Calu3 (cell line): ENCODE measurements around the gene NOL3. TPM values are rescaled to one million over a fixed set of nuclear protein-coding genes. Genes with fewer than 3 reads are reported as not detected.

ENCODE experiments used
- BruUV-seq: library from RNA; stranded (reverse); fragments of 400-500 nt; replicated peaks from 2 replicates; lab custom pipeline; 2021; lab: Mats Ljungman, UMichigan
- CTCF ChIA-PET: fragments of 300-600 bp; sonication (Branson Sonifier 250); formaldehyde crosslinking; loops from one replicate; lab custom pipeline; 2022; ENCODE audit warnings: antibody characterized with exemption; lab: Charles Lee
- DNase-seq: peaks from one replicate; pipeline ENCODE4 v3.0.0; 2022
- H3K27ac Mint-ChIP-seq: one replicate; pipeline ENCODE4 v1.8.0; 2022; ENCODE audit warnings: mixed read lengths; ENCODE audit not compliant: unreplicated experiment
- H3K27me3 Mint-ChIP-seq: one replicate; pipeline ENCODE4 v1.8.0; 2022; ENCODE audit warnings: mixed read lengths; ENCODE audit not compliant: unreplicated experiment
- H3K36me3 Mint-ChIP-seq: one replicate; pipeline ENCODE4 v1.8.0; 2022; ENCODE audit warnings: mild to moderate bottlenecking, moderate library complexity, mixed read lengths; ENCODE audit not compliant: insufficient read depth, unreplicated experiment
- H3K4me1 Mint-ChIP-seq: one replicate; pipeline ENCODE4 v1.8.0; 2022; ENCODE audit warnings: mild to moderate bottlenecking, low read depth, mixed read lengths; ENCODE audit not compliant: unreplicated experiment
- H3K4me3 Mint-ChIP-seq: one replicate; pipeline ENCODE4 v1.8.0; 2022; ENCODE audit warnings: mild to moderate bottlenecking, low read depth, moderate library complexity, mixed read lengths; ENCODE audit not compliant: unreplicated experiment
- H3K9me3 Mint-ChIP-seq: one replicate; pipeline ENCODE4 v1.8.0; 2022; ENCODE audit warnings: low read depth, mixed read lengths; ENCODE audit not compliant: unreplicated experiment
- intact Hi-C: fragments of 100-400 bp; cut with micrococcal nuclease; formaldehyde crosslinking; loops from one replicate; pipeline ENCODE4 v1.10.0; 2022; ENCODE audit not compliant: unreplicated experiment
- total RNA-seq: library from RNA; stranded (reverse); gene quantifications from 2 replicates; pipeline ENCODE4 v1.2.3, GENCODE V29; 2022
- TF ChIP-seq, protein P1 (sequence below): fragments of 200-600 bp; IDR thresholded peaks from one replicate; pipeline ENCODE4 v1.8.0; 2022; ENCODE audit warnings: antibody characterized with exemption; ENCODE audit not compliant: unreplicated experiment

NOL3 gene
- total RNA-seq, 1 experiment from 2014 or later = 33.5 TPM

DNA sequence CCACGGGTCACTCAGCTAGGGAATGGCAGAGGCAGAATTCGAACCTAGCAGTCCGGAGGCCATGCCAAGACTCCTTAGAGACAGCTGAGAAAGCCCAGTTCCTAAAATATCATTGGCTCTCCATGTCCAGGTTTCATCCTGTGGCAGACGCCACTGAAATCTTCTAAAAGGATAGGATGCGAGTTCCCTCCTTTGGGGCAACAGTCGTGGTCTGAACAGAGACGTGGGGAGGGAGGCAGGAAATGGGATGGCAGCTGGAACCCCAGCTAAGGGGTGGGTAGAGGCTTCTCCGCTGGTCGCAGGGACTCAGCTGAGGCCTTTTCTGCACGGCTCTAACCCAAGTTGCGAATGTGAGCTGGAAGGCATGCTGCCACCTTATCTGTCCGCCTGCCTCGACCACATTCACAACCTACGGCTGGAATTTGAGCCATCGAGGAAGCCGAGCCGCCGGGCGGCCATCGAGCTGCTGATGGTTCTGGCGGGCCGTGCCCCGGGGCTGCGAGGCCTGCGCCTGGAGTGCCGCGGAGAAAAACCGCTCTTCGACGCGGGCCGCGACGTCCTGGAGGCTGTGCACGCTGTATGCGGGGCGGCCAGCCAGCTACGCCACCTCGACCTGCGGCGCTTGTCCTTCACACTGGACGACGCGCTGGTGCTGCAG lies 7.7 kb upstream of the NOL3 start:
- TF ChIP-seq, protein P1, sequence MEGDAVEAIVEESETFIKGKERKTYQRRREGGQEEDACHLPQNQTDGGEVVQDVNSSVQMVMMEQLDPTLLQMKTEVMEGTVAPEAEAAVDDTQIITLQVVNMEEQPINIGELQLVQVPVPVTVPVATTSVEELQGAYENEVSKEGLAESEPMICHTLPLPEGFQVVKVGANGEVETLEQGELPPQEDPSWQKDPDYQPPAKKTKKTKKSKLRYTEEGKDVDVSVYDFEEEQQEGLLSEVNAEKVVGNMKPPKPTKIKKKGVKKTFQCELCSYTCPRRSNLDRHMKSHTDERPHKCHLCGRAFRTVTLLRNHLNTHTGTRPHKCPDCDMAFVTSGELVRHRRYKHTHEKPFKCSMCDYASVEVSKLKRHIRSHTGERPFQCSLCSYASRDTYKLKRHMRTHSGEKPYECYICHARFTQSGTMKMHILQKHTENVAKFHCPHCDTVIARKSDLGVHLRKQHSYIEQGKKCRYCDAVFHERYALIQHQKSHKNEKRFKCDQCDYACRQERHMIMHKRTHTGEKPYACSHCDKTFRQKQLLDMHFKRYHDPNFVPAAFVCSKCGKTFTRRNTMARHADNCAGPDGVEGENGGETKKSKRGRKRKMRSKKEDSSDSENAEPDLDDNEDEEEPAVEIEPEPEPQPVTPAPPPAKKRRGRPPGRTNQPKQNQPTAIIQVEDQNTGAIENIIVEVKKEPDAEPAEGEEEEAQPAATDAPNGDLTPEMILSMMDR = no peak
- H3K36me3 Mint-ChIP-seq = peaks cover 61% of the 10 kb centered on the region
- H3K27me3 Mint-ChIP-seq = no peaks in the 10 kb centered on the region
- CTCF ChIA-PET = interaction anchor here (0.6 kb wide), 1 partner anchor 414 kb away, joined by 8 read pairs; no protein-coding TSS in a partner anchor
- no TSS peak for BruUV-seq
- no peak overlapping the region for H3K4me3 Mint-ChIP-seq
- H3K27ac Mint-ChIP-seq = no peak overlapping the region
- no peaks in the 10 kb centered on the region for H3K9me3 Mint-ChIP-seq
- DNase-seq = no peak
- H3K4me1 Mint-ChIP-seq = peaks cover 13% of the 10 kb centered on the region
- intact Hi-C loops = loop anchor here (5.0 kb wide), 1 partner anchor 55 kb away; the partner anchor contains the start of gene PHAF1

DNA sequence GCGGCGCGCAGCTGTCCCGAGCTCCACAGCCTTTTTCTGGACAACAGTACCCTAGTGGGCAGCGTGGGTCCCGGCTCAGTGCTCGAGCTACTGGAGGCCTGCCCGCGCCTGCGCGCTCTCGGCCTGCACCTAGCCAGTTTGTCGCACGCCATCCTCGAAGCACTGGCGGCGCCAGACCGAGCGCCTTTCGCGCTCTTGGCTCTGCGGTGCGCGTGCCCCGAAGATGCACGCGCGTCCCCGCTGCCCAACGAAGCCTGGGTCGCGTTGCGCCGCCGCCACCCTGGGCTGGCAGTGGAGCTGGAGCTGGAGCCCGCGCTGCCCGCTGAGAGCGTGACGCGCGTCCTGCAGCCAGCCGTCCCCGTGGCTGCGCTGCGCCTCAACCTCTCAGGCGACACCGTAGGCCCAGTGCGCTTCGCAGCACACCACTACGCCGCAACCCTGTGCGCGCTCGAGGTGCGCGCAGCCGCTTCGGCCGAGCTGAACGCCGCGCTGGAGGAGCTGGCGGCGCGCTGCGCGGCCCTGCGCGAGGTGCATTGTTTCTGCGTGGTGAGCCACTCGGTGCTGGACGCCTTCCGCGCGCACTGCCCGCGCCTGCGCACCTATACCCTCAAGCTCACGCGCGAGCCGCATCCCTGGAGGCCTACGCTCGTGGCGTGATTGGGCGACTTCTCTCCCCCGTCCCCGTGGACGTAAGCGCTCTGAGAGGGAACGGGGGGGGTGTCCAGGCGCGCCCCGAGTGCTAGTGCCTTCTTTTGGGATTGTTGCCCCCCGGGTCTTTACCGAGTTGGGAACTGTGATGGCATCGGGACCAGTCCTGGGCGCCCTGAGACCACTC lies 7.0 kb upstream of the NOL3 start:
- no peak for DNase-seq
- H3K27me3 Mint-ChIP-seq = no peaks in the 10 kb centered on the region
- no peaks in the 10 kb centered on the region for H3K9me3 Mint-ChIP-seq
- CTCF ChIA-PET = interaction anchor here (0.6 kb wide), 1 partner anchor 413 kb away, joined by 8 read pairs; no protein-coding TSS in a partner anchor
- no TSS peak for BruUV-seq
- H3K27ac Mint-ChIP-seq = no peak overlapping the region
- intact Hi-C loops = loop anchor here (5.0 kb wide), 1 partner anchor 56 kb away; the partner anchor contains the start of gene PHAF1
- peaks cover 5% of the 10 kb centered on the region for H3K4me1 Mint-ChIP-seq
- H3K4me3 Mint-ChIP-seq = peak overlapping the region; percentile 28
- TF ChIP-seq, protein P1 = no peak
- peaks cover 54% of the 10 kb centered on the region for H3K36me3 Mint-ChIP-seq

DNA sequence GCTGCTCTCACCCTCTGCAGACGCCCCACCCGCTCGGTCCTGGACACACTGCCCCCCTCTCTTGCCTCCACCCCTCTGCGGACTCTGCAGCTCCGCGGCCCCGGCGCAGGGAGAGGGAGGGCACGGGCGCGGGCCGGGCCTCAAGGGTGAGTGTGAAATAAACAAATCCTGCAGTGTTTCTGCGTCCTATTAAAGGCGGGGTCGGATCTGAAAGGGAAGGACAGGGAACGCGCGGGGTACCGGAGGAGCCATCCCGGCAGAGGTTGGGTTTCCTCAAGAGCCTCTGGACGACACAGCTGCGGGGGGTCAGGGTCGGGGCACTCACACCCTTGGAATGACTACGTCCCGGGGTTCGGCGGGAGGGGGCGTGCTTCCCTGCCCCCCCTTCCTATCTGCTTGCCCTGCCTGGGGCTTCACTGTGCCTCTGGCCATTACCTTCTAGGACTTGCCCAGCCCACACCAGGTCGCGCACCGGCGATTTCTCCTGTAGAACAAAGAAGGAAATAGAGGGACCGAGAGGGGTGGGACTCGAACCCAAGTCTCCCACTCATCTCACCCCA lies 6.3 kb upstream of the NOL3 start:
- H3K27me3 Mint-ChIP-seq = no peaks in the 10 kb centered on the region
- TF ChIP-seq, protein P1 = no peak
- peaks cover 47% of the 10 kb centered on the region for H3K36me3 Mint-ChIP-seq
- H3K4me1 Mint-ChIP-seq = no peaks in the 10 kb centered on the region
- no TSS peak for BruUV-seq
- no peak overlapping the region for H3K27ac Mint-ChIP-seq
- peak overlapping the region; percentile 28 for H3K4me3 Mint-ChIP-seq
- intact Hi-C loops = loop anchor here (5.0 kb wide), 1 partner anchor 57 kb away; the partner anchor contains the start of gene PHAF1
- no peaks in the 10 kb centered on the region for H3K9me3 Mint-ChIP-seq
- CTCF ChIA-PET = no interaction called here
- DNase-seq = no peak

DNA sequence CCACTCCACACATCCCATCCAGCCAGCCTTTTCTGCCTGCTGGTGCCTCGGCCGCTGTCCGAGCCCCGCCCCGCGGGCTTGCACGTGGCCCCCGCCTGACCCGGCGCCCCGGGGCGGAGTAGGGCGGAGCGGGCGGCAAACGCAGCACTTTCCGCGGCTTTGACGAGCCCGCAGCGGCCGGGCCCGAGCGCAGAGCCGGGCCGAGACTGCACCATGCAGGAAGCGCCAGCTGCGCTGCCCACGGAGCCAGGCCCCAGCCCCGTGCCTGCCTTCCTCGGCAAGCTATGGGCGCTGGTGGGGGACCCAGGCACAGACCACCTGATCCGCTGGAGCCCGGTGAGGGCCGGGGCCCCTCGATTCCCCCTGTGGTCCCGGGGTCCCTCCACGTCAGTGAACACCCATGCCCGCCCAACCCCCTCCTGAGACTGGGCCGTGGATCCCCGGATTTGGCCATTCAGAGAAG lies 5.7 kb upstream of the NOL3 start, which contains the start of gene HSF4:
Gene HSF4 (plus strand): TSS at position 147 of the 463 bp plus-strand sequence. CDS start 67 bp downstream, at position 214.
- peaks cover under 1% of the 10 kb centered on the region for H3K4me1 Mint-ChIP-seq
- TF ChIP-seq, protein P1 = no peak
- H3K36me3 Mint-ChIP-seq = peaks cover 43% of the 10 kb centered on the region
- CTCF ChIA-PET = no interaction called here
- intact Hi-C loops = loop anchor here (5.0 kb wide), 1 partner anchor 57 kb away; the partner anchor contains the start of gene PHAF1
- BruUV-seq = no TSS peak
- DNase-seq = no peak
- H3K9me3 Mint-ChIP-seq = no peaks in the 10 kb centered on the region
- H3K27me3 Mint-ChIP-seq = no peaks in the 10 kb centered on the region
- H3K27ac Mint-ChIP-seq = no peak within 1 kb of the TSS
- peak within 1 kb of the TSS; percentile 28 for H3K4me3 Mint-ChIP-seq
